HL-60 (cell line): ENCODE measurements around the gene RPS6KL1.

Experiments used
- DNase-seq, 2 experiments: peaks; one replicate each; pipeline ENCODE4 v3.0.0-alpha.2; 2010 to 2020; ENCODE audit warnings: low read depth in 1 of 2, low spot score in 1 of 2
- H3K27ac ChIP-seq: fragments of 250-450 bp; sonication (Bioruptor Pico); replicated peaks from 2 replicates; pipeline ENCODE4 v1.5.1; 2020; ENCODE audit warnings: mild to moderate bottlenecking, moderate library complexity
- H3K27me3 ChIP-seq: fragments of 250-450 bp; sonication (Bioruptor Pico); 2 replicates; pipeline ENCODE4 v1.5.1; 2021; ENCODE audit warnings: mild to moderate bottlenecking, moderate library complexity; ENCODE audit not compliant: insufficient read depth, poor library complexity, severe bottlenecking
- H3K4me3 ChIP-seq: replicated peaks from 2 replicates; pipeline ENCODE4 v1.5.1; 2011; ENCODE audit warnings: mild to moderate bottlenecking, control low read depth, low read length; ENCODE audit not compliant: insufficient read depth
- CTCF ChIP-seq: IDR thresholded peaks from one replicate; pipeline ENCODE4 v1.5.1; 2011; ENCODE audit warnings: low read length, control low read depth, inconsistent platforms; ENCODE audit not compliant: insufficient read depth
- GABPA ChIP-seq: IDR thresholded peaks from 2 replicates; pipeline ENCODE4 v1.6.1; 2012; ENCODE audit warnings: low read depth
- POLR2AphosphoS5 ChIP-seq: IDR thresholded peaks from 2 replicates; pipeline ENCODE4 v1.6.1; 2012; ENCODE audit warnings: low read depth
- REST ChIP-seq: IDR thresholded peaks from 2 replicates; pipeline ENCODE4 v1.6.1; 2012; ENCODE audit warnings: low read depth; ENCODE audit not compliant: insufficient replicate concordance
- SPI1 ChIP-seq: IDR thresholded peaks from 2 replicates; pipeline ENCODE4 v1.6.1; 2012; ENCODE audit warnings: low read depth, mild to moderate bottlenecking, borderline replicate concordance

Gene RPS6KL1

GRCh38 chr14:74861734-74862090, 61.3 kb downstream of the RPS6KL1 start:
- TF ChIP-seq GABPA (no peak), POLR2AphosphoS5 (no peak), REST (no peak), SPI1 (no peak), CTCF (no peak)
- no peaks in the 10 kb centered on the region for H3K27me3 ChIP-seq
- no peak for DNase-seq
- no peak overlapping the region for H3K4me3 ChIP-seq
- H3K27ac ChIP-seq: no peak overlapping the region

- TF ChIP-seq CTCF (peak; percentile 38), REST (no peak), GABPA (no peak), POLR2AphosphoS5 (no peak), SPI1 (no peak)
- H3K4me3 ChIP-seq: no peak overlapping the region
- no peak overlapping the region for H3K27ac ChIP-seq
- no peaks in the 10 kb centered on the region for H3K27me3 ChIP-seq
- peak in 1 of 2 experiments; percentile 76 for DNase-seq
These were observed 61.9 kb downstream of the RPS6KL1 start for GRCh38 chr14:74860899-74861733.

- TF ChIP-seq SPI1 (no peak), GABPA (no peak), REST (no peak), POLR2AphosphoS5 (no peak), CTCF (no peak)
- no peak overlapping the region for H3K27ac ChIP-seq
- no peak overlapping the region for H3K4me3 ChIP-seq
- H3K27me3 ChIP-seq: no peaks in the 10 kb centered on the region
- DNase-seq: no peak
These were observed 63.1 kb downstream of the RPS6KL1 start for GRCh38 chr14:74859757-74860552.
